Measurements from ENCODE around the gene MRPL47. TPM values are rescaled to one million over a fixed set of nuclear protein-coding genes. Genes with fewer than 3 reads are reported as not detected.

The MRPL47 gene
- total RNA-seq, 1 donor from 2014 or later = 31.1 TPM

- Mint-ChIP-seq H3K27ac (no peak overlapping the region), H3K27me3 (ENCODE audit: low read depth) (no peaks in the 10 kb centered on the region), H3K36me3 (peaks cover 30% of the 10 kb centered on the region), H3K4me3 (no peak overlapping the region), H3K9me3 (no peaks in the 10 kb centered on the region), H3K4me1 (peaks cover 12% of the 10 kb centered on the region)
- no peak for DNase-seq (ENCODE audit: low spot score in 2 of 2, unreplicated experiment in 2 of 2)
- no peak for TF ChIP-seq CTCF (IDR thresholded peaks at IDR 0.05; ENCODE audit: unreplicated experiment)
Measured at GRCh38 chr3:179615458-179616173, 11.2 kb upstream of the MRPL47 start.

DNA sequence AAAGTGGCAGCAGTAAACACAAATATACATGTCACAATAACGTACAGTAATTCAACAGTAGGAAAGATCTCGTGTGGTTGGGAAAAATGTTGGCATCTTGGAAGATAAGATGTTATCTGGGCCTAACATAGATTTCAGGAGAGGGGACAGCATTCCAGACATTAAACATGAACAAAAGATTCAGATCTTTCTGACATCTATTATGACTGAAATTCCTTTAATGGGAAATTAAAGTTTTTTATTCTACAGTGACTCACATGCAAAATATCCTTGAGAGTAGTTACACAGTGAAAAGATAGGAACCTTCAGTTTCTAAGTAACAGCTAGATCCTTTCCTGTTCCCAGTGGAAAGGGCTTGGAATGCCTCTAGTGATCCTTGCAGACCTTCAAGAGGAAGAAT is 9.4 kb upstream of the MRPL47 start:
- H3K4me3 Mint-ChIP-seq = no peak overlapping the region
- peaks cover 20% of the 10 kb centered on the region for H3K36me3 Mint-ChIP-seq
- DNase-seq (ENCODE audit: low spot score in 2 of 2, unreplicated experiment in 2 of 2) = no peak
- peaks cover 12% of the 10 kb centered on the region for H3K4me1 Mint-ChIP-seq
- H3K27me3 Mint-ChIP-seq (ENCODE audit: low read depth) = no peaks in the 10 kb centered on the region
- H3K9me3 Mint-ChIP-seq = no peaks in the 10 kb centered on the region
- H3K27ac Mint-ChIP-seq = peak overlapping the region; percentile 58
- no peak for TF ChIP-seq CTCF (IDR thresholded peaks at IDR 0.05; ENCODE audit: unreplicated experiment)

- no peak for DNase-seq (ENCODE audit: low spot score in 2 of 2, unreplicated experiment in 2 of 2)
- no peak overlapping the region for H3K4me3 Mint-ChIP-seq
- H3K27me3 Mint-ChIP-seq (ENCODE audit: low read depth) = no peaks in the 10 kb centered on the region
- peaks cover 18% of the 10 kb centered on the region for H3K4me1 Mint-ChIP-seq
- H3K36me3 Mint-ChIP-seq = peaks cover 10% of the 10 kb centered on the region
- no peak overlapping the region for H3K27ac Mint-ChIP-seq
- no peak for TF ChIP-seq CTCF (IDR thresholded peaks at IDR 0.05; ENCODE audit: unreplicated experiment)
- no peaks in the 10 kb centered on the region for H3K9me3 Mint-ChIP-seq
Measured at GRCh38 chr3:179610066-179610465, 5.6 kb upstream of the MRPL47 start.

DNA sequence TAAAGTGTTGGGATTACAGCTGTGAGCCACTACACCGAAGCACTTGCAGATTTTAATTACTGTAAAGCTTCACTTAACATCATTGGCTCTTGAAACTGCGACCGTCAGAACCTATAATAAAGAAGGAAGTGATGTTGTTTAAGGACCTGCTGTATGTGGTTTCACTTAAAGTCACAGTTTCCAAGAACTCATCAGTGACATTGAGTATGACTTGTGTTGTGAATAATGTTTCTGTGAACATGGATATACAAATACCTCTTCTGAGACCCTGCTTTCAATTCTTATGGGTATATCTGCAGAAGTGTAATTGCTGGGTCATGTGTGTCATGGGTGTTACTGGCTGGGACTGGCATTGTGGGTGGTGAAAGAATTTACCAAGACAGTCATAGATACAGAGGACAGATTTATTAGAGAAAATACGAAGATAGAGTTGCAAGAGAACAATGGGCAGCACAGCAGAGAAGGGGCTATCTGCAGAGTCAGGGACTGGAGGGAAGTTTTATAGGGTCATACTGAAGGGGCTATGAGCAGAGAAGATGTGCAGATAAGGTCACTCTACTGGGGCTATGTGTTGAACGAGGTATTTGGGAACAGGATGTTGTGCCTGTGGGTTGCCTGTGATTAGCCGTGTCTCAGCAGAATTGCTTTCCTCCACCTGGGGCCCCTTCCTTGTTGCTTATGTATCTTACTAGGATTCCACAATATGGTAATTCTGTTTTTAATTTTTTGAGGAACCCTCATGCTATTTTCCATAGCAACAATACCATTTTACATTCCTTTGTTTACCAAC is 4.7 kb upstream of the MRPL47 start:
- Mint-ChIP-seq H3K4me1 (peaks cover 19% of the 10 kb centered on the region), H3K36me3 (peaks cover 10% of the 10 kb centered on the region), H3K27me3 (ENCODE audit: low read depth) (no peaks in the 10 kb centered on the region), H3K27ac (no peak overlapping the region), H3K9me3 (no peaks in the 10 kb centered on the region), H3K4me3 (no peak overlapping the region)
- no peak for TF ChIP-seq CTCF (IDR thresholded peaks at IDR 0.05; ENCODE audit: unreplicated experiment)
- no peak for DNase-seq (ENCODE audit: low spot score in 2 of 2, unreplicated experiment in 2 of 2)

GRCh38 chr3:179606534-179607085 is 2.2 kb upstream of the MRPL47 start:
- no peak overlapping the region for H3K27ac Mint-ChIP-seq

More at GRCh38 chr3:179606534-179607085, 2.2 kb upstream of the MRPL47 start:
- Mint-ChIP-seq H3K4me1 (peaks cover 16% of the 10 kb centered on the region), H3K4me3 (peak overlapping the region; percentile 32), H3K9me3 (no peaks in the 10 kb centered on the region), H3K27me3 (ENCODE audit: low read depth) (no peaks in the 10 kb centered on the region), H3K36me3 (peaks cover 10% of the 10 kb centered on the region)
- DNase-seq (ENCODE audit: low spot score in 2 of 2, unreplicated experiment in 2 of 2) = no peak
- TF ChIP-seq CTCF (IDR thresholded peaks at IDR 0.05; ENCODE audit: unreplicated experiment) = no peak
